Measurements from ENCODE around the gene GHR. TPM values are rescaled to one million over a fixed set of nuclear protein-coding genes. Genes with fewer than 3 reads are reported as not detected.

The GHR gene
- total RNA-seq (2014; rRNA removed; shearing (Covaris generic)): 0.27 and 0.56 TPM in 2 replicates
- 1.1 and 1.2 TPM in 2 replicates for polyA plus RNA-seq (2015; cell fraction: cytosol; rRNA removed)
- polyA plus RNA-seq (2015; cell fraction: nucleus; rRNA removed): 0.76 and 0.87 TPM in 2 replicates

DNA sequence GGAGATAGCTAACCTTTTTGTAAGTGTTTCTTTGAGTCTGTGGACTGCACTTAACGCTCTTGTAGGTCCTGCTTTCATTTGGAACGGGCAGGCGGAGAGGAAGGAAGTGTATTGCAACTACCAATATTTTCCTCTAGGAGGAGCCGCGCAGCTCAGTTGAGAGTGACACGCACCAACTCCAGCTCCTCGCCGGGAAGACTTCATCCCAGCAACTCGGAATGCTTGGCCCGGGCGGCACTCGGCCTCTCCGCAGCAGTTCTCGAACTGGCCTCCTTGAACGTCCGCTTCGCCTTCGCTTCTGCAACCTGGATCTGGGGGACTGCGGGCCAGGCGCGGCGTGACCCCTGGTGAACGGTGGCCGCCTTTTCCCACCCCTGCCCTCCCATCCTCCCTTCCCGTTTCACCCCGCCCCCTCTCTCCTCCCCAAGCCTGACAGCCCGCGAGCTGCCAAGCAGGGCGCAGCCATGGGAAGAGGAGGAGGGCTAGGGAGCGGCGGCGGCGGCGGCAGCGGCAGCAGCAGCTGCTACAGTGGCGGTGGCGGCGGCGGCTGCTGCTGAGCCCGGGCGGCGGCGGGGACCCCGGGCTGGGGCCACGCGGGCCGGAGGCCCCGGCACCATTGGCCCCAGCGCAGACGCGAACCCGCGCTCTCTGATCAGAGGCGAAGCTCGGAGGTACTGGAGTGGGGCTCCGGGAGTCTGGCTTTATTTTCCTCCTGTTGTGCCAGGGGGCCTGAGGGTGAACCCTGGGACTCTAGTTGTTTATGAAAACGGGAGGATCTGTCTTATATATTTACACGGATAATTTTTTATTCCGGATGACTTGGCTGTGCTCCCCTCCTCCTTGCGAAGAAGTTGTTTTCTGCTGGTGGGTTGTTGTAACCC is at the start of gene GHR:
TSS of gene GHR (plus strand) at position 155 of the 881 bp plus-strand sequence. CDS start 142,436 bp downstream, outside the sequence.
- DNase-seq (ENCODE audit: low read depth): peak; percentile 79

- DNase-seq (ENCODE audit: low read depth): no peak
Measured at GRCh38 chr5:42374679-42375273, 48.5 kb upstream of the GHR start.

GRCh38 chr5:42377496-42377895 is 45.7 kb upstream of the GHR start:
- no peak for DNase-seq (ENCODE audit: low read depth)

GRCh38 chr5:42381973-42382372 is 41.3 kb upstream of the GHR start:
- no peak for DNase-seq (ENCODE audit: low read depth)

DNA sequence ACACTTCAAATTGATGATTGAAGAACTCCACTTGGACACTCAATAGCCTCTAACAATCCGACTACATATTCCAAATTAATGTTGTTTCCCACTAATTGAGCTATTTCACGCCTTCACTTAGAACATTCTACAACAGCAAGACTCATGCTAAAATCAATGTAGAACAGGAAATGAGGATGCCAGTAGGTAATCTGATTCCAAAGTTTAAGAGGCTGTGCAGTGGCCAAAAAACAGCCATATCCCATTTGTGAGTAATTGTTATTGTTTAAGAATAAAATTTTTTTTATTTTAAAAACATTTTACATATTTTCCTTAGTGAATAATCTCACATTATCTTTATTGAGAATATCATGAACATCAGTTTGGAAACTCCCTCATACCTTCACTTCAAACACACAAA is 35.7 kb upstream of the GHR start:
- no peak for DNase-seq (ENCODE audit: low read depth)

DNA sequence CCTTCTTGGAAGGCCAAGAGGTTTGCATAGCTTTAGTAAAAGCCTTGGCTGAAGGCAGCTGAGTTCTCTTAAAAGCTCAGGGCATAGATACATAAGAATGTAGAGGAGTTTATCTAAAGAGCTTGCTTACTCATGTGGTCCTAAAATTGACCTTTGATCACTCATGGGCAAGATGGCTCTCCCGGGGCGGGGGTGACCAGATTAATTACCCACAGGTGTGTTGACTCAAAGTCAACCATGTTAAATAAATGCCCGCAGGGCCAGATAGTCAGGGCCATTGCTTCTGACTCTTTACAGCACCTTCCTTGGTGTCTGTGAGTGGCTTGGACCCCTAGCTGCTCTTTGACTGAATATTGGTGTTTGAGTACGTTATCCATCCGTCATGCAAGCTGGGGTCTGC is 33.1 kb upstream of the GHR start:
- DNase-seq (ENCODE audit: low read depth): no peak

GRCh38 chr5:42392917-42393316 is 30.3 kb upstream of the GHR start:
- no peak for DNase-seq (ENCODE audit: low read depth)

- DNase-seq (ENCODE audit: low read depth): no peak
Measured at GRCh38 chr5:42396111-42396510, 27.1 kb upstream of the GHR start.

- no peak for DNase-seq (ENCODE audit: low read depth)
Measured at GRCh38 chr5:42397267-42397666, 26.0 kb upstream of the GHR start.

- no peak for DNase-seq (ENCODE audit: low read depth)
Measured at GRCh38 chr5:42399702-42400101, 23.5 kb upstream of the GHR start.

GRCh38 chr5:42400474-42400873 is 22.8 kb upstream of the GHR start:
- DNase-seq (ENCODE audit: low read depth): no peak

DNA sequence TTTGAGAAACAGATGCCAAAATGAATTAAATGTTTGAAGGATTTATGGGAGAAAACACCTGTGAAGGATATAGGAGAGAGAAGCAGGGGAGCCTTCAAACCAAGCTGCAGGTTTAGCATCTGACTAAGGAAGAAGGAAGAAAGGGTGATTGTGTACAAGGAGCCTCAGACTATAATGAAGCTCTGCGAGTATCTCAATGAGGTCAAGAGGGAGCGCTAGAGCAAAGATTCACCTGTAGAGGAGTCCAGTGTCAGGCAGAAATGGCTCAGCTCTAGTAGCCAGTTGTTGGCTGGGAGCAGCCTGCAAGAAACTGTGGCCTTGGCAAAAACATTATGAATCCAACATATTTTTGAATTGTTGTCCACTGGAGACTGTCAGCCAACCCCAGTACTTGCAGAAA is 20.0 kb upstream of the GHR start:
- no peak for DNase-seq (ENCODE audit: low read depth)

- no peak for DNase-seq (ENCODE audit: low read depth)
Measured at GRCh38 chr5:42404366-42404765, 18.9 kb upstream of the GHR start.

DNA sequence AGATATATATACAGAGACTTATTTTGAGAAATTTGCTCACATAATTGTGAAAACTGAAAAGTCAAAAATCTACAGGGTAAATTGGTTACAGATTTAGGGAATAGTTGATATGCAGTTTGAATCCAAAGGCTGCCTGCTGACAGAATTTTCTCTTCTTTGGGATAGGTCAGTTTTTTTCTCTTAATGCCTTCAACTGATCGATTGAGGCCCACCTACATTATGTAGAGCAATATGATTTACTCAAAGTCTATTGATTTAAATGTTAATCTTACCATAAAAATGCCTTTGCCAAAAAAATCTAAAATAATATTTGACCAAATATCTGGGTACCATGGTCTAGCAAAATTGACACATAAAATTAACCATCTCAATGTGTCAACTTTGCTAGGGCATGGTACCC is 3.9 kb upstream of the GHR start:
- no peak for DNase-seq (ENCODE audit: low read depth)

- DNase-seq (ENCODE audit: low read depth): no peak
Measured at GRCh38 chr5:42422656-42423280, 471 bp upstream of the GHR start.

- DNase-seq (ENCODE audit: low read depth): no peak
Measured at GRCh38 chr5:42426016-42426415, 2.8 kb downstream of the GHR start.

- no peak for DNase-seq (ENCODE audit: low read depth)
Measured at GRCh38 chr5:42429694-42430093, 6.5 kb downstream of the GHR start.

GRCh38 chr5:42434047-42434724 is 10.9 kb downstream of the GHR start:
- no peak for DNase-seq (ENCODE audit: low read depth)

- no peak for DNase-seq (ENCODE audit: low read depth)
Measured at GRCh38 chr5:42436051-42436450, 12.8 kb downstream of the GHR start.

GRCh38 chr5:42454216-42454995 is 31.2 kb downstream of the GHR start:
- peak; percentile 0 for DNase-seq (ENCODE audit: low read depth)

DNA sequence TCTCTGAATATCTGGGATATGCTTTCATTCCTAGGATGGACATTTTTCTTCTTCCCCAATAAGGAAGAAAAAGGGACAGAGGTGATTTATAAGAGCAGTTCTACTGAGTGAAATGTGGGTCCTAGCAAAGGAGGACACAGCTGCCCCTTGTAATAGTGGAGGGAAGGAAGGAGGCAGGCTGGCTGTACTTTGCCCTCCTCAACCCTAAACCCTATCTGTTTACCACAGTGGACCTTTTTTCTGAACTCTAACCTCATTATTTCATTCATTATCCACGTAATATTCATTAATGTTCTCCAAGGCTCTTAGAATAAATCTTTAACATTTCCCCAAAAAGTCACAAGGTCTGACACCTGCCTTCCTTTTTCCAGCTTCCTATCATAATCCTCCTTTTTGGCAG is 37.8 kb downstream of the GHR start:
- no peak for DNase-seq (ENCODE audit: low read depth)

All from HT1080 (cell line).